ENCODE results near the gene IGSF9B.

The IGSF9B gene

GRCh38 chr11:133929401-133930052 lies 27.2 kb downstream of the IGSF9B start:
- Histone ChIP-seq H4K20me1 (ENCODE audit: insufficient read depth, low read length) (no peaks in the 10 kb centered on the region), H3K79me2 (ENCODE audit: low read length) (no peaks in the 10 kb centered on the region), H2AFZ (ENCODE audit: low read depth, low read length) (no peak overlapping the region), H3K27me3 (ENCODE audit: low read depth, low read length) (no peaks in the 10 kb centered on the region), H3K4me3 (ENCODE audit: low read length) (no peak overlapping the region), H3K9ac (ENCODE audit: low read length) (no peak overlapping the region), H3K4me2 (ENCODE audit: low read length) (no peak overlapping the region), H3K4me1 (ENCODE audit: low read length) (peaks cover 17% of the 10 kb centered on the region), H3K27ac (ENCODE audit: low read length) (no peak overlapping the region), H3K9me3 (ENCODE audit: insufficient read depth, low read length) (no peaks in the 10 kb centered on the region), H3K36me3 (replicated peaks; ENCODE audit: low read depth, low read length) (no peaks in the 10 kb centered on the region)
- TF ChIP-seq EZH2phosphoT487 (IDR thresholded peaks at IDR 0.05; ENCODE audit: low read depth) (no peak), CTCF (IDR thresholded peaks at IDR 0.05; ENCODE audit: low read depth, low read length) (no peak)

DNA sequence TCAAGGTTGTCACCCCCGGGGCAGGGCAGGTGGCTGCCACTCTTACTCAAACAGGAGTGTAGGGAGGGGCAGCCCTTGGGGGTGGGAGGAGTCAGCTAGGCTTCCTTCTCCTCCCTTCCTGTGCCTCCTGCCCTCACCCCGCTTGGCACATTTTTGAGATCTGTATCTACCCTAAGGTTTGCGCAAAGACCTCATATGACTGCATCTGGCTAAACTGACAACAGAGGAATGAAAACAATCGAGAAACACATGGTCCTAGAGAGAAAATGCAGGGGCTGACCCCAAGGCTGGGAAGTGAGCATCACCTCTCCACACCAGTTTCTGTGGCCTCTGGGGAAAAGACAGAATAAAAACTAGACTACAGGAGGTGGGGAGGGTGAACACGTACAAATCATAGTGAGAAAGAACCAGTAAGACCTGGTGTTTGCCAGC lies 28.1 kb downstream of the IGSF9B start:
- no peak for TF ChIP-seq EZH2phosphoT487 (IDR thresholded peaks at IDR 0.05; ENCODE audit: low read depth)
- TF ChIP-seq CTCF (IDR thresholded peaks at IDR 0.05; ENCODE audit: low read depth, low read length): no peak
- Histone ChIP-seq H3K27me3 (ENCODE audit: low read depth, low read length) (peaks cover 6% of the 10 kb centered on the region; the same call in 1 of the 2 replicates), H2AFZ (ENCODE audit: low read depth, low read length) (no peak overlapping the region), H3K27ac (ENCODE audit: low read length) (no peak overlapping the region), H3K4me3 (ENCODE audit: low read length) (peak overlapping the region; percentile 61), H3K79me2 (ENCODE audit: low read length) (no peaks in the 10 kb centered on the region), H4K20me1 (ENCODE audit: insufficient read depth, low read length) (no peaks in the 10 kb centered on the region), H3K9ac (ENCODE audit: low read length) (no peak overlapping the region), H3K4me1 (ENCODE audit: low read length) (peaks cover 17% of the 10 kb centered on the region), H3K9me3 (ENCODE audit: insufficient read depth, low read length) (no peaks in the 10 kb centered on the region), H3K4me2 (ENCODE audit: low read length) (peak overlapping the region; percentile 79), H3K36me3 (replicated peaks; ENCODE audit: low read depth, low read length) (no peaks in the 10 kb centered on the region)

GRCh38 chr11:133927690-133928627 lies 28.8 kb downstream of the IGSF9B start:
- H3K9ac ChIP-seq (ENCODE audit: low read length): no peak overlapping the region
- H3K79me2 ChIP-seq (ENCODE audit: low read length): no peaks in the 10 kb centered on the region
- H3K4me3 ChIP-seq (ENCODE audit: low read length): peak overlapping the region; percentile 61
- H3K9me3 ChIP-seq (ENCODE audit: insufficient read depth, low read length): no peaks in the 10 kb centered on the region
- TF ChIP-seq CTCF (IDR thresholded peaks at IDR 0.05; ENCODE audit: low read depth, low read length) (peak; percentile 74), EZH2phosphoT487 (IDR thresholded peaks at IDR 0.05; ENCODE audit: low read depth) (no peak)
- peak overlapping the region; percentile 79 for H3K4me2 ChIP-seq (ENCODE audit: low read length)
- H4K20me1 ChIP-seq (ENCODE audit: insufficient read depth, low read length): no peaks in the 10 kb centered on the region
- no peaks in the 10 kb centered on the region for H3K36me3 ChIP-seq (replicated peaks; ENCODE audit: low read depth, low read length)
- H3K27ac ChIP-seq (ENCODE audit: low read length): no peak overlapping the region
- H2AFZ ChIP-seq (ENCODE audit: low read depth, low read length): peak overlapping the region; percentile 20; the same call in 1 of the 2 replicates
- peaks cover 17% of the 10 kb centered on the region for H3K4me1 ChIP-seq (ENCODE audit: low read length)
- peaks cover 6% of the 10 kb centered on the region; the same call in 1 of the 2 replicates for H3K27me3 ChIP-seq (ENCODE audit: low read depth, low read length)

Data from OCI-LY3 (cell line).